HL-60 (cell line): ENCODE data around the gene BBS2.

Source experiments
- GABPA ChIP-seq: IDR thresholded peaks from 2 replicates; pipeline ENCODE4 v1.6.1; 2012; ENCODE audit warnings: low read depth
- POLR2AphosphoS5 ChIP-seq: IDR thresholded peaks from 2 replicates; pipeline ENCODE4 v1.6.1; 2012; ENCODE audit warnings: low read depth
- TF ChIP-seq, protein P1 (sequence below): IDR thresholded peaks from one replicate; pipeline ENCODE4 v1.5.1; 2011; ENCODE audit warnings: low read length, control low read depth, inconsistent platforms; ENCODE audit not compliant: insufficient read depth

DNA sequence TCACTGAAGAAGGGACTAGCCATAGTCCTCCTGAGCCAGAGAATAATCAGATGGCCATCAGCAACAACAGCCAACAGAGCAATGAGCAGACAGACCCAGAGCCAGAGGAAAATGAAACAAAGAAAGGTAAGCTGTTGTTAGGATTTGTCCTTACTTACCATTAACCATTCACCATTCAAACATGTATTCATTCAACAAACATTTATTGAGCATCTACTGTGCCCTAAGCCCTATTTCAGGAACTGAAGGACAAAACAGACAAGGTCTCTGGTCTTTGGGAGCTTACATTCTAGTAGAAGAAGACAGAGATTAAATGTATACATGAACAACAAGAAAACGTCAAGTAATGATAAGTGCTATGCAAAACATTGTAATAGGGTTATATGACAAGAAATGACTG is 49.2 kb downstream of the BBS2 start:
- TF ChIP-seq, protein P1, sequence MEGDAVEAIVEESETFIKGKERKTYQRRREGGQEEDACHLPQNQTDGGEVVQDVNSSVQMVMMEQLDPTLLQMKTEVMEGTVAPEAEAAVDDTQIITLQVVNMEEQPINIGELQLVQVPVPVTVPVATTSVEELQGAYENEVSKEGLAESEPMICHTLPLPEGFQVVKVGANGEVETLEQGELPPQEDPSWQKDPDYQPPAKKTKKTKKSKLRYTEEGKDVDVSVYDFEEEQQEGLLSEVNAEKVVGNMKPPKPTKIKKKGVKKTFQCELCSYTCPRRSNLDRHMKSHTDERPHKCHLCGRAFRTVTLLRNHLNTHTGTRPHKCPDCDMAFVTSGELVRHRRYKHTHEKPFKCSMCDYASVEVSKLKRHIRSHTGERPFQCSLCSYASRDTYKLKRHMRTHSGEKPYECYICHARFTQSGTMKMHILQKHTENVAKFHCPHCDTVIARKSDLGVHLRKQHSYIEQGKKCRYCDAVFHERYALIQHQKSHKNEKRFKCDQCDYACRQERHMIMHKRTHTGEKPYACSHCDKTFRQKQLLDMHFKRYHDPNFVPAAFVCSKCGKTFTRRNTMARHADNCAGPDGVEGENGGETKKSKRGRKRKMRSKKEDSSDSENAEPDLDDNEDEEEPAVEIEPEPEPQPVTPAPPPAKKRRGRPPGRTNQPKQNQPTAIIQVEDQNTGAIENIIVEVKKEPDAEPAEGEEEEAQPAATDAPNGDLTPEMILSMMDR, result no peak
- no peak for TF ChIP-seq GABPA
- no peak for TF ChIP-seq POLR2AphosphoS5
